Cerebellar cortex (tissue), 1 donor: ENCODE results near the gene TEX29.

ENCODE experiments used
- DNase-seq: peaks from one replicate; pipeline ENCODE4 v3.0.0-alpha.2; 2015; ENCODE audit warnings: low spot score

The TEX29 gene

GRCh38 chr13:111368091-111368490 lies 47.6 kb downstream of the TEX29 start:
- no peak for DNase-seq

- no peak for DNase-seq
Measured at GRCh38 chr13:111370147-111370546, 49.7 kb downstream of the TEX29 start.

- no peak for DNase-seq
Measured at GRCh38 chr13:111370570-111371535, 50.4 kb downstream of the TEX29 start.

GRCh38 chr13:111371720-111372119 lies 51.3 kb downstream of the TEX29 start:
- DNase-seq: no peak

DNA sequence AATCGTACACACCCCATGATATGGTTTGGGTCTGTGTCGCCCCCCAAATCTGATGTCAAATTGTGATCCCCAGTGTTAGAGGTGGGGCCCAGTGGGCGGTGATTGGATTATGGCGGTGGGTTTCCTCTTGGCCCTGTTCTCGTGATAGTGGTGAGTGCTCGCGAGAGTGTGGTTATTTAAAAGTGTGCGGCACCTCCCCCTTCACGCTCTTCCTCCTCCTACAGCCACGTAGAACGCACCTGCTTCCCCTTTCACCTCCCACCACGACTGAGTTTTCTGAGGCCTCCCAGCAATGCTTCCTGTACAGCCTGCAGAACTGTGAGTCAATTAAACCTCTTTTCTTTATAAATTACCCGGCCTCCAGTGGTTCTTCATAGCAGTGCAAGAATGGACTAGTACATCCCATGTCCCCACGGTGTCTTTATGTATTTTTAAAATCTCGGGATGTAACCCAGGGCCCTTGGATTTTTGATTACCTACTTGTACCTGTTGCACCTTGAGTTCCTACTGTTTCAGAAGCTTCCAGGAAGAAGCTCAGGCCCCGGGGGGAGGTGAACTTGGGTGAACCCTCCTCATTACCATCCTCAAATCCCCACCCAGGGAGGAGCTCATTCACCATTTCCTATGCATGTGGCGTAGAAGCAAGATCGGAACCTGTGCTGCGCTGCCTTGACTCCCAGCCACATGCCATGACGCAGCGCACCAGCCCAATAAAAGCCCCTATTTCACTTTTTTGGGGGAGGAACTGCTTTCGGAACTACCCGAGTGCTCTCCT lies 52.4 kb downstream of the TEX29 start:
- no peak for DNase-seq

DNA sequence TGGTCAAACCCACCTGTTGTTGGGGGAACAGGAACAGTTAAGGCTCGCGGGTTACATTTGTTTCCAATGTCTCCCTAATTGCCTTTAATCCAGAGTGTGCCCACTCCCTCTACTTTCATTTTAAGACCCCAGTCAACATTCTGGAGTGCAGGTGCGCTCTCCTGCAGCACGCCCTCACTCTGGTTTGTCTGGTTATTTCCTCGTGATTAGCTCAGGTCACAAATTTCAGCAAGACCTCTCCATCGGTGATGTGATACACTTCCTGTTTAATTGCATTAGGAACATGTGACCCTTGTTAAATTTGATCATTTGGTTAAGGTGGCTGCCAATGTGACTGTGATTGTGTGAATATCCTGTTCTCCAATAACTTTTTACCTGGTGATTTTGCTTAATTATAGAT lies 53.0 kb downstream of the TEX29 start:
- DNase-seq: no peak

DNA sequence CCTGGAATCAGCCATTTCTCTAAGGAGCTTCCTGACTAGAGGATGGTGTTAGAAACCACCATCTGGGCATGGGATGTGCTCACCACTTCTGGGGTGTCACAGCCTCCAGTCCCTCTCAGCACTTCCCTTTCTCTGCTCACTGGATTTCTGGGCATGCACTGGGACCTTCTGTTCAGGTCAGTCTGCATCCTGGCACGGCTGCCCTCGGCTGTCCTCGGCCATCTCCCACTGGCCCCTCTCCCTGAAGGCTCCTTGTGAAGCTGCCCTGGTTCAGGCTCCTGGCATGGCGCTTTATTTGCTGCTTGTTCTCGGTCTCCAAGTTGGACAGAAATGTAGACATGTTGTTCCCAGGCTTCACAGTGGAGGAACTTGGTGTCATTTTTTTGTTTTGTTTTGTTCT lies 60.0 kb downstream of the TEX29 start:
- no peak for DNase-seq

DNA sequence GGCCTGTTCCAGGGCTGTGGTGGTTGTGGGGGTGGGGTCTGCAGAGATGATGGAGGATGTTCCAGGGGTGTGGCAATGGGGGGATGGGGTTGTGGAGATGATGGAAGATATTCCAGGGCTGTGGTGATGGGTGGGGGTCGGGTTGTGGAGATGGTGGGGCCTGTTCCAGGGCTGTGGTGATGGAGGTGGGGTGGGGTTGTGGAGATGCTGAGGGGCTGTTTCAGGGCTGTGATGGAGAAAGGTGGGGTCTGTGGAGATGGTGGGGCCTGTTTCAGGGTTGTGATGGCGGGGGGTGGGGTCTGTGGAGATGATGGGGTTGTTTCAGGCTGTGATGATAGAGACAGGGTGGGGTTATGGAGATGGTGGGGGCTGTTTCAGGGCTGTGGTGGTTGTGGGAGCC lies 62.0 kb downstream of the TEX29 start:
- DNase-seq: no peak

DNA sequence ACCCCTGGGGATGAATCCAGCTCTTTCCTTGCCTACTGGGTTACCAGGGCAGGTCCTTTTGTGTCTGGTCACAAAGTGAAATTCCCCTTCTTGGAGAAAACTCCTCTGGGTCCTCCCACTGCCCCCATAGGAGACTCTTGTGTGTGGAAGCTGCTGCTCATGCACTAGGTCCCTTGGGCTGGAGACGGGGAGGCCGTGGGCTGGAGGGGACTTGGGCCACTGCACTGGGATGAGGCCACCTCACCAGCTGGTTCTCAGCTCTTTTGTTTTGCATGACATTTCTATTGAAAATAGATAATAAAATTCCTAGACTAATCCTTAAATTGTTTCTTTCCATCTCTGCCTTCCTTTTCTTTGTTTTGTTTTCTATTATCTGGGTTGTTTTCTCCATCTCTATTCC lies 62.4 kb downstream of the TEX29 start:
- no peak for DNase-seq

- DNase-seq: no peak
Measured at GRCh38 chr13:111383591-111384440, 63.4 kb downstream of the TEX29 start.

GRCh38 chr13:111384441-111385182 lies 64.2 kb downstream of the TEX29 start:
- no peak for DNase-seq

DNA sequence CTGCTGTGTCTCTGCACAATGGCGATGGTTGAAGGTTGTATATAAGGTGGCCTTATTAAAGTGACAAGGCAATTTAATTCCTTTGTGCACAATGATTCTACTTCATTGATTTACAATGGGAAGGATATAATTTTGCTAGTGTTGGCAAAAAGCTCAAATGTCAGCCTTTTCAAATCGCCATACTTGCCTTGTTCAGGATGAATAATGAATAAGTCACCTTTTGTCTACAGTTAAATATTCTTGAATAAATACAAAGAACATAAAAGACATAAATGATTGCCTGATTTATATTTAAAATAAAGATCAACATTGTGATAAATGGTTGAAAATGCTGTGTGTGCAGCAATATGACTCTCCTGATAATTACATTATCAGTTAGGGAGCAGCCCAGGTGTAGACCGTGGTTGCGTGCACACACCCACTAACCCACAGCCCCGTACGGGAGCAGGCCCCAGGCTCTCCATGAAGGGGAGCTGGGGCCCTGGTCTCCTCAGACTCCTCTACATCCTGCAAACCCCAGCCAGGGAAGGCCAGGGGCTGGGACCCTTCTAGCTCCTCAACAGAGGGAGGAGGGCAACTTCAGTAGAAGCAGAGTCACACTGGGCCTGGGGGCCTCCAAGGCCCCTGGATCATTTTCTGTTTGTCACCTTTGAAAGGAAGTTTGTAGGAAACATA lies 64.9 kb downstream of the TEX29 start:
- no peak for DNase-seq

DNA sequence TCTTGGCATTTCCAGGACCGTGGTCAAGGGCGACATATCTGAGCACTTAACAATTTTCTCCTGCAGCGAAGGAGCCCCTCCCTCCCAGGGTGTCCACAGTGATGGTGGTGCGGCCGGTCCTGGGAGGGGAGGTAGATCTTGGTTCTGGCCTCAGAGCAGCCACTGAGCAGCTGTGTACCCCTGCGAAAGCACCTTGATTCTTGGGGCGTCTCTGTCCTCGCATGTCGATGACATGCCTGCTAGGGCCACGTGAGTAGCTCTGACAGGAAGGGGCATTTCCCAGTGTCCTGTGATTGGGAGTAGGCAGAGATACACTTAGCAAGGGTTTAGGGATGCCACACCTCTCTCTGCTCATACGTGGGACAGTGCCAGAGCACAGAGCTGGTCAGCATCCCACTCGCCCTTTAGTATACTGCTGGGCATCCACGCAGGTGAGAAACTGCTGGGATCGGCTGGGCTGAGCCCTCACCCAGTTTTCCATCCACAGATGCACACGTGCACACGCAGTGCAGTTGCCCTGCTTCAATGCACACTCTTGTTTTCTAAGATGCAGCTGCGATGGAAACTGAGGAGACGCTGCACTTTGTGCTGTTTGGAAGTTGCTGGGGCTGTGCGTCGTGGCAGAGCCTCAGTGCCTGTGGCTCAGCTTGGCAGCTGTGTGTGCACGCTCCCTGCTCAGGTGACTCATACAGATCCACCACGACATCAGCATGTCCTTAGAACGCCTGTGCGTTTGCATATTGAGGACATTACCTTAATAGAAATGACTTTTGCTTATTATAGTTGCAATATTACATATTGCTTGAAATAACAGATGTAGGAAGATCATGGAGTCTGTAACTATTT lies 66.8 kb downstream of the TEX29 start:
- no peak for DNase-seq

- DNase-seq: no peak
Measured at GRCh38 chr13:111387945-111388600, 67.6 kb downstream of the TEX29 start.

GRCh38 chr13:111388851-111389500 lies 68.5 kb downstream of the TEX29 start:
- no peak for DNase-seq

DNA sequence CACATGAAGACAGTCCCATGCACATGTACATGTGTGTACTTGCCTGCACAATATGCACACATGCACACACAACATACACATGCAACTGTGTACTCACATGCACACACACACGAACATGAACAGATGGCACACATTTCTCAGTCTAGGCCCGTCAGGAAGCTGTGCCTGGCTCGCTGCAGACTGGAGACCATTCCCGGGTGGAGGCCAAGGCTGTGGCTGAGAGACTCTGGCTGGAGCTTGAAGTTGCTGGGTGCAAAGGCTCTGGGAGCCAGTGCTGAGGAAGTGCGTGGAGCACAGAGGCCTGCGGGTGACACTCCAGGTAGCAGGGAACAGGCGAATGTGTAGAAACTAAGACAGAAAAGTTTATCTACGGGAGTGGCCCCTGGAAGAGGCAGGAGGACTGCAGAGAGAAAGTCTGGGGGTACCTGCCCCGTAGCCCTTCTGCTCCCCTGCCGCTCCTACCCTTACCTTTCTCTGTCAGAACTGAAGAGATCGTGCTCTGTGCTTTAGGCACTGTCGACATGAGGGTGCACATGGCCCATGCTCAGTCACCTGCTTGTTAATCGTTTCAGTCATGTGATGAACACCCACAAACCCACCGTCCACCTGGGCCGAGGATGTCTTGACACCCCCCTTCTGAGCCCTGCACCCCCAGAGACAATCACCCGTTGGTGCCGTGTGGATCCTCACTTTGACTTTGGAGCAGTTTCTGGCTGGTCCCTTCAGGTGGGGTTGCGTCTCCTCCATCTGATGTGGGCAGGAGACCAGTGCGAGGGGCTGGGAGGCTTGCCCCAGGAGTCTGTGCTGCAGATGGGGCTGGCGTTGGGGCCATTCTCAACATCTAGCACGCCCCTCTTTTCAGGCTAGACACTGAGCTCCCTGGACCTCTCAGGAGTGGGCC lies 69.4 kb downstream of the TEX29 start:
- no peak for DNase-seq

DNA sequence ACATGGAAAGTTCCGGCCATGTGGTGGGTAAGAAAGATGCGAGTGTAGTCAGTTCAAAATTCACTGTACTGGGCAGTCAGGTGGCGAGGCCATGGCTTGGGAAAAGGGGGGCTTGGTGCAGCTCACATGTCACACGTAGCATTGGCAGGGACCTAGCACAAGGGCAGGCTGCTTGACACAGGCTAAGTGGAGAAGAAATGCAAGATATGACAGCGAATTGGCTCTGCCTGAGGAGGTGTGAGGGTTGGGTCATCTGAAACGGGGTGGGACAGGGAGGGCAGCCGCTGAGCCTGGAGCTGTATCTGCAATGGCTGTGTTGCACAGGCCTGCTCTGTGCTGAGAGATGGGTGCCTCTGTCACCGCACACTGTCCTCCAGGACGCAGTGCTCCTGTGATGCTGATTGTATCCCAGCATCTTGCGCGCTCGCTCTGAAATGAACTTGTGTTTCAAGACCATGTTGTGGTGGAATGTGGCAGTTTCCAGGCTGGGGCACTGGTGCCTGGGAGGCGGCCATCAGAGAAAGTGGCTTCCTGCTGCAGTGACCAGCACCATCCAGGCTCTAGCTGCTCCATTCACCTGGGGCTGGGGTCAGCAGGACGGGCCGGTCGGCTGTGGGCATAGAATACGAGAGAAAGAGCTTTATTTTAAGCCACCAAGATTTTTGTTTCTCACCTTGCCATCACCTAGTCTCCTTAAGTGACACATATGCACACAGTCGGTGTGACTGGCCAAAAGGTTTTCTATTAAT lies 70.3 kb downstream of the TEX29 start:
- DNase-seq: no peak
